ENCODE data around the gene SMARCD1. TPM values are rescaled to one million over a fixed set of nuclear protein-coding genes. Genes with fewer than 3 reads are reported as not detected.

The SMARCD1 gene
- total and polyA plus RNA-seq, 9 of the 15 experiments (the other 6 are each of a cell fraction or from before 2014, with no cell fraction given), result 0.86 to 91.7 (median 48.0) TPM

DNA sequence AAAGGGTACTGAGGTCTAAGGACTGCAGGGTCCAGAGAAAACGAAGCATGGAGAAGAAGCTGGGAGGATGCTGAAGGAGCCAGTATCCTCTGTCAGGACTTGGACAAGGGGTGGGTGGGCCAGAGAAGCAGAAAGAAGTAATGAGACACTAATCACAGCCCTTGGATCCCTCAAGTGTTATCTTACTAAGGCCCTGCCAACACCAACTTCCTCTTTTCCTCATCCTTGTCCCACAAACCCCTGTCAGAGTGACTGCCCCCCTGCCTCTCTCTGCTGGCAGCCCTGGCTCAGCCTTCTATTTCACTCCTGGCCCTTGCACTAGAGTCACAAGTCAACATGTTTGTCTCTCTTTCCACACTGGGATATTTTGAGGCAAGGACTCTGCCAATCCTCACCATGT lies 31.6 kb upstream of the SMARCD1 start (continued):
- no peak for TF ChIP-seq PRPF4 (IDR thresholded peaks at IDR 0.05; ENCODE audit: insufficient read depth, low read depth, low read length, poor library complexity, severe bottlenecking)
- TF ChIP-seq JUNB (CRISPR knock-in tag; conservative IDR thresholded peaks at IDR 0.05), result no peak
- TF ChIP-seq, protein P1, sequence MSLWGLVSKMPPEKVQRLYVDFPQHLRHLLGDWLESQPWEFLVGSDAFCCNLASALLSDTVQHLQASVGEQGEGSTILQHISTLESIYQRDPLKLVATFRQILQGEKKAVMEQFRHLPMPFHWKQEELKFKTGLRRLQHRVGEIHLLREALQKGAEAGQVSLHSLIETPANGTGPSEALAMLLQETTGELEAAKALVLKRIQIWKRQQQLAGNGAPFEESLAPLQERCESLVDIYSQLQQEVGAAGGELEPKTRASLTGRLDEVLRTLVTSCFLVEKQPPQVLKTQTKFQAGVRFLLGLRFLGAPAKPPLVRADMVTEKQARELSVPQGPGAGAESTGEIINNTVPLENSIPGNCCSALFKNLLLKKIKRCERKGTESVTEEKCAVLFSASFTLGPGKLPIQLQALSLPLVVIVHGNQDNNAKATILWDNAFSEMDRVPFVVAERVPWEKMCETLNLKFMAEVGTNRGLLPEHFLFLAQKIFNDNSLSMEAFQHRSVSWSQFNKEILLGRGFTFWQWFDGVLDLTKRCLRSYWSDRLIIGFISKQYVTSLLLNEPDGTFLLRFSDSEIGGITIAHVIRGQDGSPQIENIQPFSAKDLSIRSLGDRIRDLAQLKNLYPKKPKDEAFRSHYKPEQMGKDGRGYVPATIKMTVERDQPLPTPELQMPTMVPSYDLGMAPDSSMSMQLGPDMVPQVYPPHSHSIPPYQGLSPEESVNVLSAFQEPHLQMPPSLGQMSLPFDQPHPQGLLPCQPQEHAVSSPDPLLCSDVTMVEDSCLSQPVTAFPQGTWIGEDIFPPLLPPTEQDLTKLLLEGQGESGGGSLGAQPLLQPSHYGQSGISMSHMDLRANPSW (CRISPR knock-in tag; IDR thresholded peaks at IDR 0.05), result no peak
- TF ChIP-seq ILF3 (IDR thresholded peaks at IDR 0.05; ENCODE audit: borderline replicate concordance), result no peak
- TF ChIP-seq MAFG (tag; conservative IDR thresholded peaks at IDR 0.05), result no peak
- no peak for TF ChIP-seq SNIP1 (IDR thresholded peaks at IDR 0.05; ENCODE audit: low read depth)
- TF ChIP-seq, protein P2, sequence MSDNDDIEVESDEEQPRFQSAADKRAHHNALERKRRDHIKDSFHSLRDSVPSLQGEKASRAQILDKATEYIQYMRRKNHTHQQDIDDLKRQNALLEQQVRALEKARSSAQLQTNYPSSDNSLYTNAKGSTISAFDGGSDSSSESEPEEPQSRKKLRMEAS (CRISPR knock-in tag; IDR thresholded peaks at IDR 0.05), result no peak
- TF ChIP-seq HSF4 (CRISPR knock-in tag; IDR thresholded peaks at IDR 0.05; ENCODE audit: borderline replicate concordance), result no peak
- TF ChIP-seq, protein P3, sequence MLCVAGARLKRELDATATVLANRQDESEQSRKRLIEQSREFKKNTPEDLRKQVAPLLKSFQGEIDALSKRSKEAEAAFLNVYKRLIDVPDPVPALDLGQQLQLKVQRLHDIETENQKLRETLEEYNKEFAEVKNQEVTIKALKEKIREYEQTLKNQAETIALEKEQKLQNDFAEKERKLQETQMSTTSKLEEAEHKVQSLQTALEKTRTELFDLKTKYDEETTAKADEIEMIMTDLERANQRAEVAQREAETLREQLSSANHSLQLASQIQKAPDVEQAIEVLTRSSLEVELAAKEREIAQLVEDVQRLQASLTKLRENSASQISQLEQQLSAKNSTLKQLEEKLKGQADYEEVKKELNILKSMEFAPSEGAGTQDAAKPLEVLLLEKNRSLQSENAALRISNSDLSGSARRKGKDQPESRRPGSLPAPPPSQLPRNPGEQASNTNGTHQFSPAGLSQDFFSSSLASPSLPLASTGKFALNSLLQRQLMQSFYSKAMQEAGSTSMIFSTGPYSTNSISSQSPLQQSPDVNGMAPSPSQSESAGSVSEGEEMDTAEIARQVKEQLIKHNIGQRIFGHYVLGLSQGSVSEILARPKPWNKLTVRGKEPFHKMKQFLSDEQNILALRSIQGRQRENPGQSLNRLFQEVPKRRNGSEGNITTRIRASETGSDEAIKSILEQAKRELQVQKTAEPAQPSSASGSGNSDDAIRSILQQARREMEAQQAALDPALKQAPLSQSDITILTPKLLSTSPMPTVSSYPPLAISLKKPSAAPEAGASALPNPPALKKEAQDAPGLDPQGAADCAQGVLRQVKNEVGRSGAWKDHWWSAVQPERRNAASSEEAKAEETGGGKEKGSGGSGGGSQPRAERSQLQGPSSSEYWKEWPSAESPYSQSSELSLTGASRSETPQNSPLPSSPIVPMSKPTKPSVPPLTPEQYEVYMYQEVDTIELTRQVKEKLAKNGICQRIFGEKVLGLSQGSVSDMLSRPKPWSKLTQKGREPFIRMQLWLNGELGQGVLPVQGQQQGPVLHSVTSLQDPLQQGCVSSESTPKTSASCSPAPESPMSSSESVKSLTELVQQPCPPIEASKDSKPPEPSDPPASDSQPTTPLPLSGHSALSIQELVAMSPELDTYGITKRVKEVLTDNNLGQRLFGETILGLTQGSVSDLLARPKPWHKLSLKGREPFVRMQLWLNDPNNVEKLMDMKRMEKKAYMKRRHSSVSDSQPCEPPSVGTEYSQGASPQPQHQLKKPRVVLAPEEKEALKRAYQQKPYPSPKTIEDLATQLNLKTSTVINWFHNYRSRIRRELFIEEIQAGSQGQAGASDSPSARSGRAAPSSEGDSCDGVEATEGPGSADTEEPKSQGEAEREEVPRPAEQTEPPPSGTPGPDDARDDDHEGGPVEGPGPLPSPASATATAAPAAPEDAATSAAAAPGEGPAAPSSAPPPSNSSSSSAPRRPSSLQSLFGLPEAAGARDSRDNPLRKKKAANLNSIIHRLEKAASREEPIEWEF (CRISPR knock-in tag; IDR thresholded peaks at IDR 0.05), result no peak
- TF ChIP-seq XRCC4 (IDR thresholded peaks at IDR 0.05; ENCODE audit: extremely low read depth, insufficient read depth, insufficient read length), result no peak
- TF ChIP-seq MAFF (IDR thresholded peaks at IDR 0.05; ENCODE audit: low read length), result no peak
- no peak for TF ChIP-seq ZNF282 (CRISPR knock-in tag; IDR thresholded peaks at IDR 0.05)
- TF ChIP-seq TFAM (CRISPR knock-in tag; conservative IDR thresholded peaks at IDR 0.05), result no peak
- TF ChIP-seq SRSF1 (IDR thresholded peaks at IDR 0.05; ENCODE audit: low read depth, low read length), result no peak
- no peak for TF ChIP-seq POU5F1 (IDR thresholded peaks at IDR 0.05; ENCODE audit: borderline replicate concordance, low read depth, low read length, partially characterized antibody)
- no peak for TF ChIP-seq PHF8 (IDR thresholded peaks at IDR 0.05; ENCODE audit: borderline replicate concordance, low read length)
- no peak for TF ChIP-seq ZNF197 (CRISPR knock-in tag; IDR thresholded peaks at IDR 0.05; ENCODE audit: low read depth)
- no peak for TF ChIP-seq FUS (optimal IDR thresholded peaks at IDR 0.05; ENCODE audit: low read depth, low read length)
- no peak for TF ChIP-seq CSDE1 (IDR thresholded peaks at IDR 0.05)
- no peak for TF ChIP-seq CXXC5 (CRISPR knock-in tag; IDR thresholded peaks at IDR 0.05)
- TF ChIP-seq FOSL1 (tag; conservative IDR thresholded peaks at IDR 0.05), result no peak
- no peak for TF ChIP-seq JUND (IDR thresholded peaks at IDR 0.05; ENCODE audit: borderline replicate concordance, low read depth, low read length)
- TF ChIP-seq JUND (tag; IDR thresholded peaks at IDR 0.05; ENCODE audit: borderline replicate concordance, low read depth, low read length), result no peak; the same call in 2 of the 3 replicates

All from K562 (cell line).